K562 (cell line): Measurements from ENCODE around the gene CBL. TPM values are rescaled to one million over a fixed set of nuclear protein-coding genes. Genes with fewer than 3 reads are reported as not detected.
A peak's percentile ranks its signal among the peaks of the same experiment; 100 is the strongest.

Source experiments
- BRD4 ChIP-seq: fragments of 200-600 bp; sonication (generic); IDR thresholded peaks from 2 replicates; pipeline ENCODE4 v1.6.1; 2017; ENCODE audit warnings: inconsistent platforms
- DEAF1 ChIP-seq: fragments of 450-650 bp; formaldehyde crosslinking; IDR thresholded peaks from 2 replicates; pipeline ENCODE4 v1.4.0; 2020; ENCODE audit warnings: mild to moderate bottlenecking, moderate library complexity
- DMBX1 ChIP-seq: fragments of 250-450 bp; sonication (Bioruptor Pico); IDR thresholded peaks from 2 replicates; pipeline ENCODE4 v1.8.0; 2022; ENCODE audit warnings: inconsistent platforms, mild to moderate bottlenecking, moderate library complexity, borderline replicate concordance
- MED1 ChIP-seq: sonication (generic); formaldehyde crosslinking; IDR thresholded peaks from 2 replicates; pipeline ENCODE4 v1.8.1; 2023; ENCODE audit warnings: missing genetic modification reagents, borderline replicate concordance
- RBBP5 ChIP-seq: fragments of 200-600 bp; sonication (generic); IDR thresholded peaks from 2 replicates; pipeline ENCODE4 v1.6.1; 2012; ENCODE audit warnings: borderline replicate concordance, mild to moderate bottlenecking, low read length, control low read depth, inconsistent platforms; ENCODE audit not compliant: insufficient read depth, poor library complexity, severe bottlenecking
- SIN3B ChIP-seq: fragments of 450-650 bp; IDR thresholded peaks from 2 replicates; pipeline ENCODE4 v1.6.1; 2017; ENCODE audit warnings: low read depth, mild to moderate bottlenecking, moderate library complexity
- TCFL5 ChIP-seq: fragments of 250-450 bp; sonication (Bioruptor Pico); conservative IDR thresholded peaks from 2 replicates; pipeline ENCODE4 v1.6.1; 2021; ENCODE audit warnings: mild to moderate bottlenecking, moderate library complexity, matching md5 sums
- polyA plus RNA-seq, 8 experiments: library from polyadenylated mRNA; depleted of rRNA in 4 of 8; stranded (reverse) in 5 of 8; unstranded in 3 of 8; fragments of >200 nt; fragmentation: Nextera tagmentation in 2 of 8; fragmentation: Illumina TruSeq in 1 of 8; extraction: Ambion mirVana in 2 of 8; extraction: Trizol in 1 of 8; gene quantifications; 2 replicates each; pipeline versions ENCODE4 v1.2.1 to v1.2.3, GENCODE V29; 2011 to 2014; ENCODE audit warnings: inconsistent platforms in 1 of 8, missing spikeins in 1 of 8
- total RNA-seq, 7 experiments: library from RNA; depleted of rRNA in 6 of 7; stranded (reverse); fragments of >200 nt in 6 of 7; fragmentation: Illumina TruSeq in 2 of 7; extraction: Trizol in 2 of 7; gene quantifications; 2 replicates each; pipeline versions ENCODE4 v1.2.1 to v1.2.3, GENCODE V29; 2011 to 2021; ENCODE audit warnings: low replicate concordance in 1 of 7
- TF ChIP-seq, protein P1 (sequence below): sonication (generic); formaldehyde crosslinking; IDR thresholded peaks from 2 replicates; pipeline ENCODE4 v1.8.0; 2023; ENCODE audit warnings: mild to moderate bottlenecking, missing genetic modification reagents
- TF ChIP-seq, protein P2 (sequence below), 2 experiments: fragments of 450-650 bp; IDR thresholded peaks; 2 replicates each; pipeline ENCODE4 v1.6.1; 2018; ENCODE audit warnings: mild to moderate bottlenecking in 2 of 2, low read depth in 1 of 2; ENCODE audit not compliant: partially characterized antibody in 2 of 2

Gene CBL
- total and polyA plus RNA-seq, 9 of the 15 experiments (the other 6 are each of a cell fraction or from before 2014, with no cell fraction given) = 3.2 to 24.9 (median 9.9) TPM

DNA sequence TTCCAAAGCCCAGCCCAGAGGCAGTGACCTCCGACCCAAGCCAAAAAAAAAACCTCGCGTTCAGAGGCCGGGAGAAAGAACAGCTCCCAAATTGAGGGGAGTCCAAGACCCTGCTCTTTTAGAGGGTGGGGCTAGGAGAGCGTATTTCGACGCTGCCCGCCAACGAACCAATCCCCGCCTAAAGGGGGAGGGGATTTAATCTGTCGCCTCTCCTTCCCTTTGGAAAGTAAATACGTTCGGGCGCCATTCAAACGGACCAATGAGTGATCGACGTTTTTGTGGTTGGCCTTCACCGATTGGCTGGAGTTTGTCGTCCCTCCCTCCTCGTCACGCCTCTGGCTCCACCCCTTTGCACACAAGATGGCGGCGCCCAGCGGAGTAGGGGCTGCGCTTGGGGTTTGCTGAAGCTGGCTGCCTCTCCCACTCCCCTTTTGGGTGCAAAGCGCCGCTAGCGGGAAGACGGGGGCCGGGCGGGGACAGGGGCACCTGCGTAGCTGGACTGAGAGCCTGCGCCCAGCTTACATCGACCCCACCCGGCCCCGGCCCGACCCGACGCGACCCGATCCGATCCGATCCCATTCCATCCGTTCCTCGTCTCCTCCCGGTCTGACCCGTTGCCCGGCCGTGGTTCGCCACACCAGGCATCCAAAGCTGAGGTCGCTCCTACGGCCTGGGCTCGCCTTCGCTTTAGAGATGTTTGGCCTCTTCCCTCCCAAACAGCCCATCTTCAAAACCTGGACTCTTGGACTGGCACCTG is 128.2 kb downstream of the CBL start, which contains the start of gene RNF26 (continued):
- TF ChIP-seq DEAF1 (CRISPR knock-in tag) (no peak), MED1 (CRISPR knock-in tag) (no peak), BRD4 (peak; percentile 74; the same call in 1 of the 2 replicates), SIN3B (peak; percentile 98), DMBX1 (CRISPR knock-in tag) (no peak), RBBP5 (peak; percentile 95), TCFL5 (CRISPR knock-in tag) (no peak)
- TF ChIP-seq, protein P1, sequence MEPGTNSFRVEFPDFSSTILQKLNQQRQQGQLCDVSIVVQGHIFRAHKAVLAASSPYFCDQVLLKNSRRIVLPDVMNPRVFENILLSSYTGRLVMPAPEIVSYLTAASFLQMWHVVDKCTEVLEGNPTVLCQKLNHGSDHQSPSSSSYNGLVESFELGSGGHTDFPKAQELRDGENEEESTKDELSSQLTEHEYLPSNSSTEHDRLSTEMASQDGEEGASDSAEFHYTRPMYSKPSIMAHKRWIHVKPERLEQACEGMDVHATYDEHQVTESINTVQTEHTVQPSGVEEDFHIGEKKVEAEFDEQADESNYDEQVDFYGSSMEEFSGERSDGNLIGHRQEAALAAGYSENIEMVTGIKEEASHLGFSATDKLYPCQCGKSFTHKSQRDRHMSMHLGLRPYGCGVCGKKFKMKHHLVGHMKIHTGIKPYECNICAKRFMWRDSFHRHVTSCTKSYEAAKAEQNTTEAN (CRISPR knock-in tag) = no peak
- TF ChIP-seq, protein P2, sequence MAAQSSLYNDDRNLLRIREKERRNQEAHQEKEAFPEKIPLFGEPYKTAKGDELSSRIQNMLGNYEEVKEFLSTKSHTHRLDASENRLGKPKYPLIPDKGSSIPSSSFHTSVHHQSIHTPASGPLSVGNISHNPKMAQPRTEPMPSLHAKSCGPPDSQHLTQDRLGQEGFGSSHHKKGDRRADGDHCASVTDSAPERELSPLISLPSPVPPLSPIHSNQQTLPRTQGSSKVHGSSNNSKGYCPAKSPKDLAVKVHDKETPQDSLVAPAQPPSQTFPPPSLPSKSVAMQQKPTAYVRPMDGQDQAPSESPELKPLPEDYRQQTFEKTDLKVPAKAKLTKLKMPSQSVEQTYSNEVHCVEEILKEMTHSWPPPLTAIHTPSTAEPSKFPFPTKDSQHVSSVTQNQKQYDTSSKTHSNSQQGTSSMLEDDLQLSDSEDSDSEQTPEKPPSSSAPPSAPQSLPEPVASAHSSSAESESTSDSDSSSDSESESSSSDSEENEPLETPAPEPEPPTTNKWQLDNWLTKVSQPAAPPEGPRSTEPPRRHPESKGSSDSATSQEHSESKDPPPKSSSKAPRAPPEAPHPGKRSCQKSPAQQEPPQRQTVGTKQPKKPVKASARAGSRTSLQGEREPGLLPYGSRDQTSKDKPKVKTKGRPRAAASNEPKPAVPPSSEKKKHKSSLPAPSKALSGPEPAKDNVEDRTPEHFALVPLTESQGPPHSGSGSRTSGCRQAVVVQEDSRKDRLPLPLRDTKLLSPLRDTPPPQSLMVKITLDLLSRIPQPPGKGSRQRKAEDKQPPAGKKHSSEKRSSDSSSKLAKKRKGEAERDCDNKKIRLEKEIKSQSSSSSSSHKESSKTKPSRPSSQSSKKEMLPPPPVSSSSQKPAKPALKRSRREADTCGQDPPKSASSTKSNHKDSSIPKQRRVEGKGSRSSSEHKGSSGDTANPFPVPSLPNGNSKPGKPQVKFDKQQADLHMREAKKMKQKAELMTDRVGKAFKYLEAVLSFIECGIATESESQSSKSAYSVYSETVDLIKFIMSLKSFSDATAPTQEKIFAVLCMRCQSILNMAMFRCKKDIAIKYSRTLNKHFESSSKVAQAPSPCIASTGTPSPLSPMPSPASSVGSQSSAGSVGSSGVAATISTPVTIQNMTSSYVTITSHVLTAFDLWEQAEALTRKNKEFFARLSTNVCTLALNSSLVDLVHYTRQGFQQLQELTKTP (IDR thresholded peaks at IDR 0.05; ENCODE audit: low read depth in 1 of 2, partially characterized antibody in 2 of 2) = no peak
